ENCODE results near the gene RADIL.

Gene RADIL

GRCh38 chr7:4769761-4770160 lies 113.8 kb downstream of the RADIL start:
- DNase-seq: no peak

- no peak for DNase-seq
Observed at GRCh38 chr7:4768597-4769569, 114.6 kb downstream of the RADIL start.

GRCh38 chr7:4766666-4767519 lies 116.6 kb downstream of the RADIL start:
- no peak for DNase-seq

GRCh38 chr7:4765776-4766490 lies 117.6 kb downstream of the RADIL start:
- no peak for DNase-seq

DNA sequence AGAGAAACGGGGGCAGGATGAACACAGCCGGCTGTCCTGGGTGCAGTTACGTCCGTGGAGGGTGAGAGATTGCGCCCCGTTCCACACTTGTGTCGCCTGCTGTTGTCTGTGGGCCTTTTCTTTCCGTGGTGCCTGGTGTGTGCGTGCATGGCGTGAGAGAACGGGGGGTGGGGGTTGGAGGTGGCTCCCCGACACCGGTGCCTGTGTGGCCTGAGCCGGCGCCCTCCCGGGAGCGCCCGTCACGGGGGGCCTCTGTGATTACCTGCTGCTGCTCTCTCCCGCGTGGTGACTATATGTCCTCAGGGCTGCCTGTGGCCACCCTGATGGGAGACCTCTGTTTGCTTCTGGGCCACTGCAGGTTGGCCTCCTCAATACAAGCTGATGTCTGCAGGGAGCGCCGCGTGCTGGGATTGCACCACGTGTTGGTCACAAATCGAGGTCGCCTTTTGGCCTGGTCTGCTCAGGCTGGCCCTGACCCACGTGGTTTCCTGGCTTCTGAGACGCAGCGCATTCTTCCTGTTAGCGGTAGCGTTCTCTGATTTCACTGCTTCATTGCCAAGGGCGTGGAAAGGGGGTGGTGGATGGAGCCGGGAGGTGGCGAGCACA lies 119.0 kb downstream of the RADIL start:
- no peak for DNase-seq

DNA sequence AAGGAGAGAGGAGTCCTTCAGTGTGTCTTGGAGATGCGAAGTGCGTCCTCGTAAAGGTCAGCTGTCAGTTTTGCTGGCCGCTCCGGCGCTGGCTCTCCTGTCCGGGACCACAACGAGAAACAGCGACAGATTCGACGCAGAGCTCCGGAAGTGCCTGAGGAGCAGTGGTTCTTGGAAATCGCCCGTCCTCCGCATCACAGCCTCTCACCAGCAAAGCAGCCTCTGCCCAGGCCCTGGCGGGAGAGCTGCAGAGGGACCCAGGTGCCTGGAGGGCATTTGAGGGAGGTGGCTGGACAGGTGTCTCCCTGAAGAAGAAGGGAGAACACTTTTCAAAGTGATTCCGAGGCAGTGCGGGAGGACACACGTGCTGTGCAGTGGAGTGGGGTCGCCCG lies 119.7 kb downstream of the RADIL start:
- DNase-seq: no peak

GRCh38 chr7:4763091-4763793 lies 120.3 kb downstream of the RADIL start:
- DNase-seq: no peak

DNA sequence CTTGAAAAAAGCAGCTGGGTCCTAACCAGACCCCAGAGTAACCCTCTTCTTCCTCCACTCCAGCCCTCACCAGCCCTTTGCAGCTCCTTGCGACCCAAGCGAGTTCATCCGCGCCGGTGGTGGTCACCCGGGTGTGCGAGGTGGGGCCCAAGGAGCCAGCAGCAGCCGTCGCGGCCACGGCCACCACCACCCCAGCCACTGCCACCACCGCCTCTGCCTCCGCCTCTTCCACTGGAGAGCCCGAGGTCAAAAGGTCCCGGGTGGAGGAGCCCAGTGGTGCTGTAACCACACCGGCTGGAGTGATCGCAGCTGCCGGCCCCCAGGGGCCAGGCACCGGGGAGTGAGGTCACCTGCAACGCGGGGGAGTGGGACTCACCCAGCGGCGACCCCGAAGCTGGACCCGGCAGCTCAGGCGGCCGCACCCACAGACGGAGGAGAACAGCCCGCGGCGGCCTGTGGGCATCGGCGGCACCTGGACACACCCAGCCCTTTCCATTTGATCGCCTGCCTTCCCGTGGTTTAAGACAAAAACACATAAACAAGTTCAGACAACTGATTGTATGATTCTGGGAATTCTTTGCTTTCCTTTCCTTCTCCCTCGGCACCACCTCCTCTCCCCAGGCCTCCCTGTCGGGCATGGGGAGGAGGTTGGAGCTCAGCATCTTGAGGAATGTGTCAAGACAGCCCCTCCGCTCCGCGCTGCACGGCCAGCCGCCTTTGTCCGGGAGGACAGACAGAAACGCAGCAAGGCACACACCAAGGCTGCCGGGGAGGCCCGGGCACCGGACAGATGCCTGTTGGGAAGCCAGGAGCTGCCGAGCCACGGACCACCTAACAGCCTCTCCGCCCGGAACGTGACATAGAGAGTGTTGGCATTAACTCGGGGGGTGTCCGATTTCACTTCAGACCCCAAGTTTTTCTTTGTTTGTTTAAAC lies 121.1 kb downstream of the RADIL start:
- DNase-seq: no peak

GRCh38 chr7:4760952-4761351 lies 122.6 kb downstream of the RADIL start:
- DNase-seq: no peak

GRCh38 chr7:4759211-4759610 lies 124.3 kb downstream of the RADIL start:
- no peak for DNase-seq

GRCh38 chr7:4758791-4759190 lies 124.7 kb downstream of the RADIL start:
- DNase-seq: no peak

DNA sequence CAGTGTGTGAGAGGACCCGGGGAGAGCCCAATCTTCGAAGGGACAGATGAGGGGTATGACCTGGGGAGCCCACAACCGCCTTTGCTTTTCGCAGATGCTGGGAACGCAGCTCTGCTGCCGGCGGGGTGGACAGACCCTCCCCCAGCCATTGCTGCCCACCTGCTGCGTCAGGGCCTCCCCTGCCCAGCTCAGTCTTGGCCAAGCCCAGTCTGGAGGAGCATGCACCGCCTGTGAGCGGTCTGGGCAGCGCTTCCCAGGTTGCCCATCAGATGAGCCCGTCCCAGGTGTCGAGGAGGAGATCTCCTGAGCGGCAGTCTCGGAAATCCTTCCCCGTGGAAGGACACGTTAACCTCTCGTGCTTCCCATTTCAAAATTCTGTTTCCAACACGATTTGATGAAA lies 125.4 kb downstream of the RADIL start:
- no peak for DNase-seq

DNA sequence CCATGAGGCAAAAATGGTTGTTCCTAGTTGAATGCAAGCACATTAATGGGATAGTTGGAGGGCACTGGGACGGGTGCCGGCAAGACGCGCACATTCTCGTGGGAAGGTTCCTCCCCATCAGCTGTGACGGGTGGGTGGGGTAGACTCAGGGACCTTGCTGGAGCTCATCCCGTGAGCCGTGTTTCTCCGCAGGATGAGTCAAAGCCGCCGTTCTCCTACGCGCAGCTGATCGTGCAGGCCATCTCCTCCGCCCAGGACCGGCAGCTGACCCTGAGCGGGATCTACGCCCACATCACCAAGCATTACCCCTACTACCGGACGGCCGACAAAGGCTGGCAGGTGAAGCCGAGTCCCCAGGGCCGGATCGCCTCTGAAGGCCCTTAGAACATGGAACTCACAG lies 128.5 kb downstream of the RADIL start:
- no peak for DNase-seq

DNA sequence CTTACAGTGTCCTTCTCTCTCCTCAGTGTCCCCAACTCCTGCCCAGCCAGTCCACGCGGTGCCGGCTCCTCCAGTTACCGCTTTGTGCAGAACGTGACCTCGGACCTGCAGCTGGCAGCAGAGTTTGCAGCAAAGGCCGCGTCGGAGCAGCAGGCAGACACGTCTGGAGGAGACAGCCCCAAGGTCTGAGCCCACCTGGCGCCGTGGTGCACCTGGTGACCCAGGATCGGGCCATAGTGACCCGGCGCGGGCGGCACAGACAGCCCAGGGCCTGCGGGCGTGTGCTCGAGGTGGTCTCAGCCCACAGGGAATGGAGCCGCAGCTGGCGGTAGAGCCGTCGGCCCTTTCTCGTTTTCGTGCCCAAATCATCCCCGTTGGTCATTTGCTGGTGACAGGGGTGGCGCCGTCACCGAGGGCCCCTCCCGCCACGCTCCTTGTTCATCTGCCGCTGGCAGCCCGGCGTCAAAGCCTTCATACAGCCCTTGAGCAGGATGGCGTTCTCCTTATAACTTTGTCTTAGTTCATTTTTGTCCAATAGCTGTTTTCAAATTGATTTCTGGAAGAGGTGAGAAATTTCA lies 129.0 kb downstream of the RADIL start:
- DNase-seq: no peak

- DNase-seq: peak; percentile 89 to 90
Observed at GRCh38 chr7:4753598-4754432, 129.7 kb downstream of the RADIL start.

- DNase-seq: no peak
Observed at GRCh38 chr7:4751398-4751947, 132.0 kb downstream of the RADIL start.

DNA sequence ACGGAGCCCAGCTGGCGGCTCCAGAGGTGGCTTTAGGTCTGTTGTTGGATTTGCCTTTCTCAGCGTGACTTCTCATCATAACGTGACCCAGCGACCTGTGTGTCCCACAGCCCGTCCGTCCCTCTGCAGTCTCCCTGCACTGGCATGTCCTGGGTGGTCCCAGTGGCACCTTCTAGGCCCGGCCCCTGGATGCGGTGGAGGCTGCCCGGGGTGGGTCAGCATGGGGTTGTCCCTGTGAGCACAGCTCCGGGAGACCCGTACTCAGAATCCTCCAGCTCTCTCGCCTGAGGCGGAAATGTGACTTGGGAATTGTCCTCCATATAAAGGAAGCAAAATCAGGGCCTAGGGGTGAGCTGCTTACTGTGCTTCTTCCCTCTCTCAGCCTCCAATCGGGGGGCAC lies 133.7 kb downstream of the RADIL start:
- no peak for DNase-seq

DNA sequence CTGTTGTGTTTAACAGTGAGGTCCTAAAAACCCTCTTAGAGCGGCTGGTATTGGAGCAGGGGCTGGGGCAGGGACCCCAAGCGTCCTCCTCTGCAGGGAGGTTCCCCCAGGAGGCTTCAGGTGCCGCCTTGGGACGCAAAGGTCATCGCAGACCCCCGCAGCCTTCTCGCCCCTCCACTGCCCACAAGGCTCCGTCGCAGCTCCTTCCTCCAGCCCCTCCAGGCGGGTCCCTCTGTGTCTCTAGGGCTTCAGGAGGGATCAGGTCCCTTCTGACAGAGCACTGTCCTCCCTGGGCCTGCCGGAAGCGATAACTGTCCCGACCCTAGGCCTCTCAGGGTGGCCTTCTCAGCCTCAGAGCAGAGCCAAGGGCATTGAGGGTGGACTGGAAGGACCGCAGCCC lies 134.2 kb downstream of the RADIL start:
- no peak for DNase-seq
